Ovary (tissue), 9 donors: Measurements from ENCODE around the gene E2F2. TPM values are rescaled to one million over a fixed set of nuclear protein-coding genes. Genes with fewer than 3 reads are reported as not detected.

Experiments used
- DNase-seq, 5 donors: peaks; one replicate each; pipeline ENCODE4 v3.0.0-alpha.2; 2019 to 2020
- H3K27ac ChIP-seq, 2 donors: fragments of 200-600 bp; one replicate each; pipeline versions ENCODE4 v1.5.1 to v1.8.0; 2019 to 2022
- H3K27me3 ChIP-seq: fragments of 200-600 bp; one replicate; pipeline ENCODE4 v1.8.0; 2022
- H3K36me3 ChIP-seq: fragments of 200-600 bp; sonication (generic); one replicate; pipeline ENCODE4 v1.5.1; 2019
- H3K4me1 ChIP-seq: one replicate; pipeline ENCODE4 v1.8.1; 2013; ENCODE audit warnings: mild to moderate bottlenecking, moderate library complexity; ENCODE audit not compliant: insufficient read depth
- H3K4me3 ChIP-seq: fragments of 200-600 bp; sonication (generic); one replicate; pipeline ENCODE4 v1.5.1; 2017
- H3K9me3 ChIP-seq, 2 donors: fragments of 200-600 bp in 1 of 2; sonication (generic) in 1 of 2; one replicate each; pipeline versions ENCODE4 v1.5.1 to v1.8.1; 2013 to 2019; ENCODE audit warnings: mild to moderate bottlenecking in 1 of 2, moderate library complexity in 1 of 2
- EP300 ChIP-seq: sonication (generic); formaldehyde crosslinking; IDR thresholded peaks from one replicate; pipeline ENCODE4 v1.6.1; 2017; ENCODE audit warnings: antibody characterized with exemption
- POLR2A ChIP-seq: fragments of 450-650 bp; IDR thresholded peaks from one replicate; pipeline ENCODE4 v1.6.1; 2017; ENCODE audit warnings: antibody characterized with exemption, mild to moderate bottlenecking, moderate library complexity
- WGBS, 3 donors: extraction: QIAGEN DNeasy Blood & Tissue Kit in 1 of 3; methylation state at CpG; one replicate each; pipeline versions ENCODE4 v1.1.5 to v1.1.7; 2013 to 2017; 5-methylcytosine and 5-hydroxymethylcytosine counted together
- intact Hi-C, 4 donors: fragments of 100-400 bp; cut with DNase I; formaldehyde crosslinking; loops; one replicate each; pipeline versions ENCODE4 v1.11.0 to v1.15.1; 2022 to 2023
- polyA plus RNA-seq, 2 donors: library from polyadenylated mRNA; stranded (reverse); fragments of 200-250 nt in 1 of 2; fragments of 350-450 nt in 1 of 2; fragmentation: Illumina TruSeq in 1 of 2; extraction: RNeasy Lipid Tissue Mini Kit (QIAGEN cat#74804) in 1 of 2; gene quantifications; one replicate each; pipeline ENCODE4 v1.2.3, GENCODE V29; 2013 to 2014
- total RNA-seq, 7 donors: library from RNA; depleted of rRNA in 2 of 7; stranded (reverse); fragments of >200 nt in 2 of 7; fragmentation: NEBNext Ultra II Directional in 3 of 7; extraction: Animal tissue kit (Norgen Biotek cat#: 25700) in 3 of 7; gene quantifications; one replicate each; pipeline versions ENCODE4 v1.1.0 to v1.2.4, GENCODE V29; 2016 to 2023
- TF ChIP-seq, protein P1 (sequence below), 3 donors: fragments of 450-650 bp in 2 of 3; fragments of 200-600 bp in 1 of 3; IDR thresholded peaks; one replicate each; pipeline versions ENCODE4 v1.5.1 to v1.8.0; 2016 to 2022; ENCODE audit warnings: antibody characterized with exemption in 3 of 3, mild to moderate bottlenecking in 1 of 3
- donor health status: DM: no; HTN: no; CAD: no; lungs with moderate emphysema.
- donor health status: DM: no; HTN: no; CAD: no.
- donor health status: Bipolar disorder and iron deficiency.
- donor health status: DM: yes; HTN: yes; CAD: no.
- donor health status: DM: no; HTN: no; CAD: no.
- donor health status: DM: yes; HTN: yes; CAD: no.

Gene E2F2
- total and polyA plus RNA-seq, 9 donors, result under 0.01 to 1.1 (median 0.15) TPM; not detected in 2

DNA sequence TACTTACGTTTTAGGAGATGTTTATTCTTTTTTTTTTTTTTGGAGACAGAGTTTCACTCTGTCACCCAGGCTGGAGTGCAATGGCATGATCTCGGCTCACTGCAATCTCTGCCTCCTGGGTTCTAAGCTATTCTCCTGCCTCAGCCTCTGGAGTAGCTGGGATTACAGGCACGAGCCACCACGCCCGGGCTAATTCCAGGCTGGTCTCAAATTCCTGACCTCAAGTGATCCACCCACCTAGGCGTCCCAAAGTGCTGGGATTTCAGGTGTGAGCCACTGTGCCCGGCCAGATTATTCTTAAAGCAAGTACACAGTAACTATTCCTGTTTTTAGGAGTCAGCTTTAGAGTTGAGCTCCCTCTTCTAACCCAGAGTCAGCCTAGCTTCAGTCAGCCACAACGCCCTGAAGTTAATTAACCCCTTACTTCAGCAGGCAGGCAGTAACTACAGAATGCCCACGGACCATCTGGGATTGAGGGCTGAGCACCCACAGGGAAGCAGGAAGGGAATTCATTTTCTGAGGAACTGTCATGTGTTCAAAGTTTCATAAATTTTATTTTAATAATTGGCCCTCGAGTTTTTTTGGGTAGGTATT, 33.6 kb upstream of the E2F2 start:
- intact Hi-C loops, result no loop called here
- Histone ChIP-seq H3K4me1 (peaks cover 30% of the 10 kb centered on the region), H3K9me3 (no peaks in the 10 kb centered on the region), H3K4me3 (no peak overlapping the region), H3K27me3 (no peaks in the 10 kb centered on the region), H3K36me3 (no peaks in the 10 kb centered on the region), H3K27ac (peak overlapping the region in 1 of 2 donors; percentile 37)
- no peak for DNase-seq
- WGBS, 3 donors, result 44 to 68% (median 57%) methylated on average over 10 of the region's 10 CpGs
- TF ChIP-seq POLR2A, result no peak
- TF ChIP-seq, protein P1, sequence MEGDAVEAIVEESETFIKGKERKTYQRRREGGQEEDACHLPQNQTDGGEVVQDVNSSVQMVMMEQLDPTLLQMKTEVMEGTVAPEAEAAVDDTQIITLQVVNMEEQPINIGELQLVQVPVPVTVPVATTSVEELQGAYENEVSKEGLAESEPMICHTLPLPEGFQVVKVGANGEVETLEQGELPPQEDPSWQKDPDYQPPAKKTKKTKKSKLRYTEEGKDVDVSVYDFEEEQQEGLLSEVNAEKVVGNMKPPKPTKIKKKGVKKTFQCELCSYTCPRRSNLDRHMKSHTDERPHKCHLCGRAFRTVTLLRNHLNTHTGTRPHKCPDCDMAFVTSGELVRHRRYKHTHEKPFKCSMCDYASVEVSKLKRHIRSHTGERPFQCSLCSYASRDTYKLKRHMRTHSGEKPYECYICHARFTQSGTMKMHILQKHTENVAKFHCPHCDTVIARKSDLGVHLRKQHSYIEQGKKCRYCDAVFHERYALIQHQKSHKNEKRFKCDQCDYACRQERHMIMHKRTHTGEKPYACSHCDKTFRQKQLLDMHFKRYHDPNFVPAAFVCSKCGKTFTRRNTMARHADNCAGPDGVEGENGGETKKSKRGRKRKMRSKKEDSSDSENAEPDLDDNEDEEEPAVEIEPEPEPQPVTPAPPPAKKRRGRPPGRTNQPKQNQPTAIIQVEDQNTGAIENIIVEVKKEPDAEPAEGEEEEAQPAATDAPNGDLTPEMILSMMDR (IDR thresholded peaks at IDR 0.05), result no peak
- no peak for TF ChIP-seq EP300

DNA sequence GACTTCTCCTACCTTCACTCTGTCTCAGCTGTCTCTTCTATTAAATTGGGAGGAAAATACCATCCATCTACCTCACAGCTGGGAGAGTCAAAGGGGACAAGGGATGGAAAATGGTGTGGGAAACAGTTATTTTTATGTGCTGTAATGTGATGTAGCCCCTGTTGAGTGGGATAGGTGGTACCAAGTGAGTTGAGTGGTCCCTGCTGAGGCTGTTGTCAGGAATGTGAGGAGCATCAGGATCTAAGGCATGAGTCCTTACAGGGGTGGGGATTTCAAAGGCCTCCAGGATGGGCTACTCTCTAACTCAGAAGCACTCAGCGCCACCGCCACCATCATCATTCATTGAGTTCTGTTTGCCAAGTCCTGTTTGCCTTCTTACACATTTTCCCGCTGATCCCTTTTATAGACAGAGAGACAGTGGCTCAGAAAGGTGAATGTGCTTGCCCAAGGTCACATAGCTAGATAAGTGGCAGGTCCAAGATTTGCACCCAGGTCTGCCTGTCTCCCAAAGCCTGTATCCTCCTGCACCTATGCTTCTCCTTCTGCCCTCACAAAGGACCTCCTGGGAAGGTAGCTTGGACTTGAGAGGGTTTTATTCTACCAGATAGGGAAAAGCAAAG, 32.8 kb upstream of the E2F2 start:
- Histone ChIP-seq H3K9me3 (no peaks in the 10 kb centered on the region), H3K4me3 (no peak overlapping the region), H3K4me1 (peaks cover 28% of the 10 kb centered on the region), H3K27ac (peak overlapping the region in 1 of 2 donors; percentile 85), H3K27me3 (no peaks in the 10 kb centered on the region), H3K36me3 (no peaks in the 10 kb centered on the region)
- no peak for DNase-seq
- 93 to 96% (median 95%) methylated on average over 3 of the region's 3 CpGs for WGBS, 3 donors
- intact Hi-C loops, result no loop called here
- TF ChIP-seq POLR2A (no peak), EP300 (no peak)
- TF ChIP-seq, protein P1 (IDR thresholded peaks at IDR 0.05), result no peak

DNA sequence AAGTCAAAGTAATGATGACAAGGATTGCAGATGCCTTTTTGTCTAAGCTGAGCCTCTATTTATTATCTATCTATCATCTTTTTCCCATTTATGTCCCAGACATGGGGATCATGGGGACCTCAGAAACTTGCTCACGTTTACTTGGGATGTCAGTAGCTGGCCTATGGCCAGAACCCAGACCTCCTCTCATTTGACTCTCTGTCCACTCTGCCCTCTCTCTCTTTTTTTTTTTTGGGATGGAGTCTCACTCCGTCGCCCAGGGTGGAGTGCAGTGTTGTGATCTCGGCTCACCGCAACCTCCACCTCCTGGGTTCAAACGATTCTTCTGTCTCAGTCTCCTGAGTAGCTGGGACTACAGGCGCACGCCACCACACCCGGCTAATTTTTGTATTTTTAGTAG, 32.0 kb upstream of the E2F2 start:
- Histone ChIP-seq H3K9me3 (no peaks in the 10 kb centered on the region), H3K4me3 (no peak overlapping the region), H3K36me3 (no peaks in the 10 kb centered on the region), H3K27ac (peak overlapping the region; percentile 2 to 85), H3K27me3 (no peaks in the 10 kb centered on the region), H3K4me1 (peaks cover 25% of the 10 kb centered on the region)
- TF ChIP-seq, protein P1 (IDR thresholded peaks at IDR 0.05), result no peak
- TF ChIP-seq EP300, result no peak
- no peak for TF ChIP-seq POLR2A
- DNase-seq, result peak in 1 of 5 donors; percentile 39
- intact Hi-C loops, result no loop called here
- WGBS, 3 donors, result 49 to 54% (median 51%) methylated on average over 9 of the region's 9 CpGs

GRCh38 chr1:23562137-23562876, 31.3 kb upstream of the E2F2 start:
- WGBS, 3 donors, result 0 to 2% (median 1%) methylated on average over 19 of the region's 19 CpGs
- Histone ChIP-seq H3K4me3 (no peak overlapping the region), H3K27me3 (no peaks in the 10 kb centered on the region), H3K27ac (peak overlapping the region in 1 of 2 donors; percentile 85), H3K4me1 (peaks cover 22% of the 10 kb centered on the region), H3K9me3 (no peaks in the 10 kb centered on the region), H3K36me3 (no peaks in the 10 kb centered on the region)
- intact Hi-C loops, result no loop called here
- TF ChIP-seq EP300 (no peak), POLR2A (peak; percentile 47)
- peak; percentile 91 to 96 (median 92) for DNase-seq

DNA sequence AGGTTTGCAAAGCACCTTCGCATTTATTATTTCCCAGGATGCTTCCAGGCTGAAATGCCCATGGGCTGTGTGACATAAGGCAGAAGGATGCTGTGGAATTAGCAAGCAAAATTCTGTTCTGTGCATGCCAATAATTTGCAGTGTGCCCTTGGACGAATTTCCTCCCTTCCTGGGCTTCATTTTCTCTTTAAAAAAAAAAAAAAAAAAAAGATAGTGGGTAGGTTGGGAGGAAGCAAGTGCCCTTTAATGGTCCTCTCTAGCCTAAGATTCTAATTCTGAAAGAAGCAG, 30.7 kb upstream of the E2F2 start:
- H3K27ac ChIP-seq, result peak overlapping the region in 1 of 2 donors; percentile 85
- intact Hi-C loops, result no loop called here
- no peak for DNase-seq
- H3K4me1 ChIP-seq, result peaks cover 25% of the 10 kb centered on the region
- no peaks in the 10 kb centered on the region for H3K36me3 ChIP-seq
- H3K4me3 ChIP-seq, result no peak overlapping the region
- H3K27me3 ChIP-seq, result no peaks in the 10 kb centered on the region
- TF ChIP-seq, protein P1 (IDR thresholded peaks at IDR 0.05), result no peak
- TF ChIP-seq EP300 (no peak), POLR2A (no peak)
- H3K9me3 ChIP-seq, result no peaks in the 10 kb centered on the region
- 12 to 31% (median 22%) methylated on average over 2 of the region's 2 CpGs for WGBS, 3 donors
